Stimulated activated CD8-positive, alpha-beta memory T cell treated with anti-CD3 and anti-CD28 coated beads, Interleukin-12 subunit alpha, Interleukin-12 subunit beta, amount 100 ng/mL, for 24 hours (primary cell): Measurements from ENCODE around the gene KNG1.

ENCODE experiments used
- DNase-seq: peaks from one replicate; pipeline ENCODE4 v3.0.0-alpha.2; 2020; ENCODE audit errors: extremely low read depth

The KNG1 gene

DNA sequence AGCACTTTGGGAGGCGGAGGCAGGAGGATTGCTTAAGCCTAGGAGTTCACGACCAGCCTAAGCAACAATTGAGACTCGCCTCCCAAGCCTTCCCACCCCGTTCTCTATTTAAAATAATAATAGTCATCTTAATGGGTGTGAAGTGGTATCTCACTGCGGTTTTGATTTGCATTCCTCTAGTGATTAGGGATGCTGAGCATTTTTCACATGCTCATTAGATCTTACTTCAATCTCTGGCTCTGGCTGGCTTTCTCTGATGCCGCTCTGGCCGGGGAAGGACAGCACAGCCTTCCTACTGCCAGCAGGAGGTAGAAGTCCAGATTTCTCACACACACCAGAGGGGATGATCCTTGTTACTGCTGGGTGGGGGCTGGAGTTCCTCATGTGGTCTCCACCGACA is 58.8 kb downstream of the KNG1 start:
- no peak for DNase-seq

DNA sequence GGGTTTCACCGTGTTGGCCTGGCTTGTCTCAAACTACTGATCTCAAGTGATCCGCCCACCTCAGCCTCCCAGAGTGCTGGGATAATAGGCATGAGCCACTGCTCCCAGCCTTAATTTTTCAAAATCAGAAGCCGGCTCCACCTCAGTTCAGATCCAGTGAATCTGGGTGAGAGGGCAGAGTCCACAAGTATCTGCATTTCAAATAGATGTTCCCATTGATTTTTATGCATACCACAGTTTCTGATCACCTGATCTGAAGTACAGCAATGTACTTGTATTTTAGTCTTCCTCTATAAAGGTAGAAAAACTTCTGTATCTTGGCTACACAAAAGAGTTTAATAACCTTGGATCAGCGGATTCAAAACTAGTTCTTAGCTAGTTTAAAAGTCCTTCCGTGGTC is 62.0 kb downstream of the KNG1 start:
- DNase-seq, result no peak

DNA sequence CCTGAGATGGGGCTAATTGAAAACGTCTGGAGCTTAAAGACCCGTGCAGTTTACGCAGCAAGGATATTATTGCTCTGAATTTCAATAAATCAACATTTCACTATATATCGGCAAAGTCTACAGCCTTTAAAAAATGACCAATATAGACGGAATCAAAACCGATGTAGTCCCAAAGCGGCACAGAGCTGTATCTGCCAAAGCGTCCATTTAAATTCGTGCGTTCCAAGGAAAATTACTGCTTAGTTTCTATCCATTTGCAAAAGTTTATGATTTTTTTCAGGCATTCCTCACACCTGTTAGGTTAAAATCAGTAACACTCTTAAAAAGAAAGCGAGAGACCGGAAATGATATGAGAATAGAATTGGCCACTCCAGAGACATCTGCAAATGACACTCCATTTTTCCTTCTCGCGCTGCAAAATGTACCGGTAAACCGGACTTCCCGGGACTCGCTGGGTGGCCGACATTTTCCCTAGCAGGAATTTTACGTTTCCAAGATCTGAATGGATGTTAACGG is 65.4 kb downstream of the KNG1 start:
- no peak for DNase-seq

DNA sequence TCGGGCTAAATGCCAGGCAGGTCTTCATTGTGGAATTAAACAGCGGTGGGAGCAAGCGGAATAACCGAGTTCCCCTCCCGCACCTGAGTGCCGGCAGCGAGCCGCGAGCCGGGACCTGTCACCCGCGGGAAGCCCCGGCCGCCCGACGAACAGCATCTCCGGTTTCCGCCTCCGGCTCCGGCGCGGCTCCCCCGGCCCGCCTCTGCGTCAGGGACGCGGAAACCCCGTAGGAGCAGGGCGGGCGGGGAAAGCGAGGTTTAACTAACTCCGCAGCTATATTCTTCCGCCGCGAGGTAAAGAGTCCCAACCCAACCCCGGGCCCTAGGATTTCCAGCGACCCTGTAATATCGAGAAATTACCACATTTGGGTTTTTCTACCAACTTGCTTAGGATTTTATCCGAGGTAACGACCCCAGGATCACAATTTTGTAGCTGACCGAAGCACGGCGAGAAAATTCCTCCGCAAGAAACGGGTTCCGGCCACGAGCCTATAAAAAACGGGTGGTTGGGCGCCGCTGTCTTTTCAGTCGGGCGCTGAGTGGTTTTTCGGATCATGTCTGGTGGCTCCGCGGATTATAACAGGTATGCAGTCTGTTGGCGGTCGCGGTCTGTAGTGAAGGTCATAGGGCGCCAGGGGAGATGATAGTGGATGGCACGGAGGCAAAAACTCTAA is 66.0 kb downstream of the KNG1 start, which contains the start of gene EIF4A2:
EIF4A2 (plus strand) TSS at position 520 of the 673 bp plus-strand sequence; CDS start at position 554, 34 bp downstream.
- DNase-seq, result peak; percentile 72

DNA sequence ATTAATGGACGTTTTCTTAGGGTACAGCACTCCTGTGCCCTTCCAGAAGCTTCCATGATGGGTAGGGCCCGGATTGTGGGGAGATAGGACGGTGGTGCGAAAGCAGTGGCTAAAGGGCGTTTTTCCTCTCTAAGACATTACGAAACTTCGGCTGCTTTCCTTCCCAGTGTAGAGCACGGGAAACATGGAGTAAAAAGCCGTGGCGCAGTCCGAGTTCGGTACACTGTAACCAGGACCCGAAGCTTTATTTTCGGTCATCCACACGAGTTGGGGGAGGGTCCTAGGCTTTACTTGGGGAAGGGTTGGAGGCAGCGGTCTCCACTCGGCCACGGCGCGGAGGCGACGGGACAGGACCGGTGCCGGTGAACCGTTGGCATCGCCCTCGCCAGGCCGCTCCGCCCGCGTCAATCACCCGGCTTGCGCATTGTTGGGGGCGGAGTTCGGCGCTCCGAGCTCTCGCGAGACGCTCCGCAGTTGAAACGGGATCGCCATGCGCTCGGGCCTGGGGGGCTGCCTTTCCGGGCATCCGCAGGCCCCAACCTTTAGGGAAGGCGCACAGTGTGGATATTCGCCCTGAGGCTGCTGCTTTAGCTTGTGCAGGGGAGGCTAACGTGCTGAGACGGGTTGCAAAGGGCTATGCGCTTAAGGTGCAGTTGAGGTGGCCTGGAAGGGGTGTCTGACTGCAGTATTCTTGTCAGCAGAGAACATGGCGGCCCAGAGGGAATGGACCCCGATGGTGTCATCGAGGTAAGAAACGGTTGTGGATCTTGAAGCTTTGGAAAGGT is 66.8 kb downstream of the KNG1 start:
- peak; percentile 43 for DNase-seq

DNA sequence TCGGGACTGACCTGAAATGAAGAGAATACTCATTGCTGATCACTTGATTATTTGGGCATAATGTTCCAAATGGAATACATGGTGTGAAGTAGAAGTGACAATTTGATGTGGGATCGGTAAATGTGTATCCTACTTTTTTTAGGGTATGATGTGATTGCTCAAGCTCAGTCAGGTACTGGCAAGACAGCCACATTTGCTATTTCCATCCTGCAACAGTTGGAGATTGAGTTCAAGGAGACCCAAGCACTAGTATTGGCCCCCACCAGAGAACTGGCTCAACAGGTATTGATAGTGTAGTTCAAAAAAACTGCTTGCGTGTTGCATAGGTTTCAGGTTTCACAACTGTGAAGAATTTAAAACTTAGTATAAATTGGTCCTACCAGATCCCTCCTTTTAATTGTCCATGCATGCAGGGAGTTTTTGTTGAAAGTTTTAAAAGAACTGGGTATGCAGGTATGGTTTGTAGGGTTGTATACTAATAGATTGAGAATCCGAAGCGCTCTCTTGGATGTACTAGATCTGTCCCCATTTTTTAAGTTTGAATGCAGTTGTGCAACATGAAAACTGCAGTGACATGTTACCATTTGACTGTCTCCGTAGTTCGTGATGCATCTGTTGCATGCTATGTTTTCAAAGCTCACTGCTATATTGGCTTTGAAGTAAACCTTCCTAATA is 67.8 kb downstream of the KNG1 start:
- DNase-seq, result no peak

DNA sequence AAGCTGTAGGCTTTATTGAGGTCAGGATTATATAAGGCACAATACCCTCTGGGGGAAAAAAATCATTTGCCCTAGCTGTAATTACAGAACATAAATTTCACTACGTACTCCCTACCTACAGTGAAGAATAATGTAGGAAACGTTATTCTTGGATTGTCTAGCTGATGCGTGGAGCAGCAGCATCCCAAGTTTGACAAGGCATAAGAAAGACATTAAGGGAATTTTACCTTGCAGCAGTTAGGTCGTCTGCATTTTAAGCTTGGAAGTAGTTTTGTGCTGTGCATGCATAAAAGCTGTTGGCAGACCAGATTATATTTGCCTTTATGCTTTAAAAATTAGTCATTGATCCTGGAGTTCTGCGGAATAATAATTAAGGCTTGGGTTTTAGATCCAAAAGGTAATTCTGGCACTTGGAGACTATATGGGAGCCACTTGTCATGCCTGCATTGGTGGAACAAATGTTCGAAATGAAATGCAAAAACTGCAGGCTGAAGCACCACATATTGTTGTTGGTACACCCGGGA is 68.4 kb downstream of the KNG1 start:
- DNase-seq, result no peak

DNA sequence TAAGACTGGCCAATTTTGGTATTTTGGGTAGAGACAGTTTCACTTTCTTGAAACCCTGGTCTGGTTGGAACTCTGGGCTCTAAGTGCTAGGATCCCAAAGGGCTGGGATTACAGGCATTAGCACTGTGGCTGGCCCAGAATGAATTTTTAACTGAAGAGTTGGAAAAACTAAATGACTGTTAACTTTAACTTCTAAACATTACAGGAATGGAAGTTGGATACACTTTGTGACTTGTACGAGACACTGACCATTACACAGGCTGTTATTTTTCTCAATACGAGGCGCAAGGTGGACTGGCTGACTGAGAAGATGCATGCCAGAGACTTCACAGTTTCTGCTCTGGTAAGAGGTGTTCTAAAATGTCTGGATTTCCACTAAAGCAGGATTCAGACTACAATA is 69.8 kb downstream of the KNG1 start:
- no peak for DNase-seq

DNA sequence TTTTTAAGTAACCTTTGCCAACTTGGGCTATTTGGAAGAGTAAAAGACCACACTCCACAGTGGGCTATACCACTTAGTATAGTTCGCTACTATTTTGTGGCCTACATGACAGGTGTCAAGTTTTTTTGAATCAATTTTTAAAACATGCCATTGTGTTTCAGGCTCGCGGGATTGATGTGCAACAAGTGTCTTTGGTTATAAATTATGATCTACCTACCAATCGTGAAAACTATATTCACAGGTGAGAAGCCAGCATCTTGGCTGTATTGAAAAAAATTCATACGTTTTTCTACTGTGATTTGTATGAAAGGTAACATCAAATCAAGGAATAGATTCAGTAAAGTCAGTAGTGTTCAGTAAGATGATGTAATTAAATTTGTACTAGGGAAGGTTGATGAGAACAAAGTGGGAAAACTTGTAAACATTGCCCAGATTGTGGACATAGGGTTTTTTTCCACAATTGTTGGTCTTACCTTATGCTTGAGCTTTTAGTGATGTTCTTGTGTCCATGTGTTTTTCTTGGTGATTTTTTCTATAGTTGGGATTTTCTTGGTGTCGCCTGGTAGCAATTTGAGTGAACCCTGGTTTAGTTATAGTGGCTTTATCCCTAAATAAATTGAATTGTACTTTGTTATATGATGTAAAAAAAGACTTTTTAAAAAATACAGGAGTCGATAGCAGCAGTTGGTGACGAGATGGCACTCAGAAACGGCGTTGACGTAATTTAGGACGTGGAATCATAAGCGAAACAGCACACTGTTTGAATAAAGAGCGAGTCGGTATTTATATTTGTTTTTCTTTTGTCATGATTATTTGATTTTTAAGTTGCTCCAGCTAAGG is 70.7 kb downstream of the KNG1 start:
- DNase-seq, result no peak

DNA sequence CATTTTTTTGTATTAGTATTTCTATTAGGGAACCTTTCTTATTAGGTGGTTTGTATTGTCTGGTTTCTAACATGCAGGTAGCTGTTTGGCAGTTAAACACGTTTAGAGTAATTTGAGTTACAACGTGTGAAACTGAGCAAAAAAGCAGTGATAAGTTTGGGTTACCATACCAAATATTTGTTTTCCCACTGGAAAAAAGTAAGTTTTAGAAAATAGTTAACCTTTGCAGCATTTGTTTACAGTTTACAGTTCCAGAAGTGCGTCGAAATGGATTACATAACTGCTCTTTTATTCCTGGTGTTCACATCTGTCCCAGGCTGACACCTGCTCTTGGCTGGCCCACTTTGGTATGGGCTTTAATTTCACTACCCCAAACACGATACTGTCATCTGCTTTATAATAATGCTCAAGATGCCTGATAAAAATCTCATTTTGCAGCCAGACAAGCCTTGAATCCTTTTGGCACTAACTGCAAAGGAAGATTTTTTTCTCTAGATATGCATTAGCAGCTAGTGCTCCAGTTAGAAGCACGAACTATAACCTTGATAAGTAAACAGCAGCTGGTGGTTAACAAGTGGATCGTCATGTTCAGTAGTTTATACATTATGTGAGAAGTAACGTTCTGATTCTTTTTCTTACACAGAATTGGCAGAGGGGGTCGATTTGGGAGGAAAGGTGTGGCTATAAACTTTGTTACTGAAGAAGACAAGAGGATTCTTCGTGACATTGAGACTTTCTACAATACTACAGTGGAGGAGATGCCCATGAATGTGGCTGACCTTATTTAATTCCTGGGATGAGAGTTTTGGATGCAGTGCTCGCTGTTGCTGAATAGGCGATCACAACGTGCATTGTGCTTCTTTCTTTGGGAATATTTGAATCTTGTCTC is 71.6 kb downstream of the KNG1 start:
- no peak for DNase-seq

DNA sequence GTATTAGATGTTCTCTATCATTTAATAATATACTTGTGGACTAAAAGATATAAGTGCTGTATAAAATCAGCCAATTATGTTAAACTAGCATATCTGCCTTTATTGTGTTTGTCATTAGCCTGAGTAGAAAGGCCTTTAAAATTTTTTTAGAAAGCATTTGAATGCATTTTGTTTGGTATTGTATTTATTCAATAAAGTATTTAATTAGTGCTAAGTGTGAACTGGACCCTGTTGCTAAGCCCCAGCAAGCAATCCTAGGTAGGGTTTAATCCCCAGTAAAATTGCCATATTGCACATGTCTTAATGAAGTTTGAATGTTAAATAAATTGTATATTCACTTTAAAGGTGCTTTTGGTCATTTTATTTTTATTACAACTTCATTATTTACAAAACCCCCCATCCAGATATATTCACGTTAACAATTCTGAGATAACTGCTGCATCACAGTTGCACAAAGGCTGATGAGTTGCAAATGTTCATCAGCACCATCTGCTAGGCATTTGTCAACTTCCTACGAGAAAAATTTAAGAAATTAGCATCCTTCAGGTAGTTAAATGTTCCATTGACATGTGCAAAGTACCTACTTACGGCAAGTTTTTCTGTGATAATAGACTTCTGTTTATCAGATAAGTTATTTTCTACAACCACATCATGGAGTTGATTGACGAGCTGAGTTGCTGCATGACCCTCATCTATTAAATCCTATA is 72.5 kb downstream of the KNG1 start:
- DNase-seq, result no peak

DNA sequence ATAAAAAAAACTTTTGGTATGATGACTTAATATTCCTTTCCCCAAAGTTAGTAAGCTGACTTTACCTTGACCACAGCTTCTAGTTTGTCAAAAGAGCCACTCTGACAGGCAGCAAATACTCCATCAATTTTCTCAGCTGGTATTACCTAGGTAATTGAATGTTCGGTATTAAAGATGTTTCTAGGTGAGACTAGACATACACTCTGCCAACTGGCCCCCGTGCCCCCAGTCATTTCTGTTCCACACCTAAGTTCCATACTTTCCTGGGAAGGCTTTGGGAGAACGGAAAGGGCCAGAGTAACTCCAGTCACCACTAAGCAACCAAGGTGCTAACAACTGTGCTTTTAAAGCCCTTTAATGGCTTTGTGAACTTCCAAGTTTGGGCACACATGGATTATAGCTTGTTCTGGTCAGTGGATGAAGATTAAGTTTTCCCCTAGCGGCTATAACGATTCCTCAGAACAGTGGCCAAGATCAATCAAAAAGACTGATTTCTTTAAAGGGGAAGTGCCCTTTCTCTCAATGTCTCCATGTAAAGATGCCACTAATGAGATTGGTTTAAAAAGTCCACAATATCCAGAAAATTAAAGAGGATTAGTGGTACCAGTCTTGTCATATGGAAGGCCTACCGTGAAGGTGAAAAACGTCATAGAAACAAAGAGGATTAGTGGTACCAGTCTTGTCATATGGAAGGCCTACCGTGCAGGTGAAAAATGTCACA is 73.3 kb downstream of the KNG1 start:
- DNase-seq, result no peak
